Loucy (cell line): Measurements from ENCODE around the gene AMIGO3.

ENCODE experiments used
- H2AFZ ChIP-seq: fragments of 200-600 bp; sonication (generic); 2 replicates; pipeline ENCODE4 v1.6.0; 2016; ENCODE audit warnings: antibody characterized with exemption, mild to moderate bottlenecking, low read length, moderate library complexity
- H3F3A ChIP-seq: fragments of 200-600 bp; 2 replicates; pipeline ENCODE4 v1.6.0; 2016; ENCODE audit warnings: antibody characterized with exemption, low read depth, mild to moderate bottlenecking
- H3K27me3 ChIP-seq: fragments of 200-600 bp; sonication (generic); 2 replicates; pipeline ENCODE4 v1.6.1; 2014; ENCODE audit warnings: low read length, mild to moderate bottlenecking; ENCODE audit not compliant: insufficient read depth, poor library complexity, severe bottlenecking
- H3K36me3 ChIP-seq: fragments of 200-600 bp; sonication (generic); 2 replicates; pipeline ENCODE4 v1.6.1; 2016; ENCODE audit warnings: low read length; ENCODE audit not compliant: insufficient read depth
- H3K4me1 ChIP-seq: fragments of 200-600 bp; sonication (generic); 2 replicates; pipeline ENCODE4 v1.5.1; 2014; ENCODE audit warnings: low read length, mild to moderate bottlenecking; ENCODE audit not compliant: insufficient read depth, poor library complexity, severe bottlenecking
- H3K4me2 ChIP-seq: fragments of 200-600 bp; sonication (generic); 2 replicates; pipeline ENCODE4 v1.6.0; 2014; ENCODE audit warnings: antibody characterized with exemption, low read length, low read depth, mild to moderate bottlenecking; ENCODE audit not compliant: poor library complexity, severe bottlenecking
- H3K4me3 ChIP-seq: fragments of 200-600 bp; sonication (generic); 2 replicates; pipeline ENCODE4 v1.5.1; 2014; ENCODE audit warnings: low read length, mild to moderate bottlenecking, mixed read lengths; ENCODE audit not compliant: poor library complexity, severe bottlenecking
- H3K79me2 ChIP-seq: fragments of 200-600 bp; sonication (generic); 2 replicates; pipeline ENCODE4 v1.6.1; 2014; ENCODE audit warnings: low read length; ENCODE audit not compliant: insufficient read depth
- H3K9ac ChIP-seq: fragments of 200-600 bp; sonication (generic); 2 replicates; pipeline ENCODE4 v1.6.0; 2014; ENCODE audit warnings: mild to moderate bottlenecking, low read depth, low read length, moderate library complexity; ENCODE audit not compliant: poor library complexity, severe bottlenecking
- H3K9me2 ChIP-seq: fragments of 200-600 bp; sonication (generic); replicated peaks from 2 replicates; pipeline ENCODE4 v1.6.1; 2016; ENCODE audit warnings: low read depth, low read length, mixed read lengths
- H3K9me3 ChIP-seq: fragments of 200-600 bp; sonication (generic); 2 replicates; pipeline ENCODE4 v1.6.1; 2014; ENCODE audit warnings: mild to moderate bottlenecking, antibody characterized with exemption, low read length, low read depth; ENCODE audit not compliant: insufficient read depth
- H4K20me1 ChIP-seq: fragments of 200-600 bp; sonication (generic); 2 replicates; pipeline ENCODE4 v1.6.0; 2014; ENCODE audit warnings: antibody characterized with exemption, low read length, mild to moderate bottlenecking; ENCODE audit not compliant: insufficient read depth, poor library complexity, severe bottlenecking
- CTCF ChIP-seq: fragments of 200-600 bp; sonication (generic); conservative IDR thresholded peaks from 2 replicates; pipeline ENCODE4 v1.5.1; 2014; ENCODE audit warnings: mild to moderate bottlenecking, antibody characterized with exemption, low read length
- EZH2phosphoT487 ChIP-seq: fragments of 200-600 bp; IDR thresholded peaks from 2 replicates; pipeline ENCODE4 v1.6.1; 2018; ENCODE audit warnings: antibody characterized with exemption, mild to moderate bottlenecking, moderate library complexity, borderline replicate concordance

AMIGO3 gene

DNA sequence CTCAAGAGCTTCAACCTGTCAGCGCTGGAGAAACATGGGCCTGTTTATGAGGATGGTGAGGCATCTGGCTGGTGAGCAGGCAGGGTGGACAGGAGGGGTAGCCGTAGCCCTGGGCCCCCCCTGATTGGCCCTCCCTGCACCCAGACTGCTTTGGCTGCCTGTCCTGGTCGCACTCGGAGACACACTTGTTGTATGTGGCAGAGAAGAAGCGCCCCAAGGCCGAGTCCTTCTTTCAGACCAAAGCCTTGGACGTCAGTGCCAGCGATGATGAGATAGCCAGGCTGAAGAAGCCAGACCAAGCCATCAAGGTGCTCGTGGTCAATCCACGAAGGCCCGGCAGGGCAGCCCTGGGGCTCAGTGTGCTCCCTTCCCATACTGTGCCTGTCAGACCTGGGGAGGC lies 43.6 kb downstream of the AMIGO3 start:
- Histone ChIP-seq H3K9me2 (no peaks in the 10 kb centered on the region), H3K9ac (peak overlapping the region; percentile 98), H3K4me2 (peak overlapping the region; percentile 97), H3K27me3 (no peaks in the 10 kb centered on the region), H2AFZ (no peak overlapping the region), H3K79me2 (peaks cover 41% of the 10 kb centered on the region), H4K20me1 (peaks cover 13% of the 10 kb centered on the region), H3K4me1 (peaks cover 19% of the 10 kb centered on the region), H3K36me3 (peaks cover 31% of the 10 kb centered on the region; the same call in 1 of the 2 replicates), H3K9me3 (no peaks in the 10 kb centered on the region), H3K4me3 (peak overlapping the region; percentile 88), H3F3A (0 out of 2 replicates have a peak, but pooled peaks cover 2% of the 10 kb centered on the region)
- no peak for TF ChIP-seq EZH2phosphoT487
- TF ChIP-seq CTCF: no peak

DNA sequence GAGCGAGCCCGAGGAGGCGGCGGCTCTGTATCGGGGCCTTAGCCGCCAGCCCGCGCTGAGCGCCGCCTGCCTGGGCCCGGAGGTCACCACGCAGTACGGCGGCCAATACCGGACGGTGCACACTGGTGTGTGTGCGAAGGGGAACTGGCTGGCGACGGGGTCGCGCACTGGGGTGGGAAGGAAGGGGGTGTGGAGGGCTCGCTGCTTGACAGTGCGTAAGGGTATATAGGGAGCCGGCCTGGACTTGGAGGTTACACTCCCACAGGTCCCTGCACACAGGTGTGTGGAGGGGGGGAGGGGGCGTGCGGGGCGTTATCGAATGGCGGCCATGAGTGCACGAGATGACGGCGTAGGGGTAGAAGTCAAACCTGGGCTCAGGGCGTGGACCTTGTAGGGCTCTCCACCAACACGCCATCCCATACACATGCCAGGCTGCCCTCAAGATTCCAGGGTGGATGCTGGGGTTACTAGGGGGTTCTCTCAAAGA lies 44.9 kb downstream of the AMIGO3 start:
- TF ChIP-seq EZH2phosphoT487 (no peak), CTCF (no peak)
- H3K9ac ChIP-seq: peak overlapping the region; percentile 98
- peak overlapping the region; percentile 97 for H3K4me2 ChIP-seq
- H3K9me2 ChIP-seq: no peaks in the 10 kb centered on the region
- 0 out of 2 replicates have a peak, but pooled peaks cover 2% of the 10 kb centered on the region for H3F3A ChIP-seq
- H3K27me3 ChIP-seq: no peaks in the 10 kb centered on the region
- peaks cover 19% of the 10 kb centered on the region for H3K4me1 ChIP-seq
- peak overlapping the region; percentile 64; the same call in 1 of the 2 replicates for H2AFZ ChIP-seq
- H3K9me3 ChIP-seq: no peaks in the 10 kb centered on the region
- H4K20me1 ChIP-seq: peaks cover 13% of the 10 kb centered on the region
- peaks cover 24% of the 10 kb centered on the region; the same call in 1 of the 2 replicates for H3K36me3 ChIP-seq
- H3K79me2 ChIP-seq: peaks cover 41% of the 10 kb centered on the region
- peak overlapping the region; percentile 88 for H3K4me3 ChIP-seq

DNA sequence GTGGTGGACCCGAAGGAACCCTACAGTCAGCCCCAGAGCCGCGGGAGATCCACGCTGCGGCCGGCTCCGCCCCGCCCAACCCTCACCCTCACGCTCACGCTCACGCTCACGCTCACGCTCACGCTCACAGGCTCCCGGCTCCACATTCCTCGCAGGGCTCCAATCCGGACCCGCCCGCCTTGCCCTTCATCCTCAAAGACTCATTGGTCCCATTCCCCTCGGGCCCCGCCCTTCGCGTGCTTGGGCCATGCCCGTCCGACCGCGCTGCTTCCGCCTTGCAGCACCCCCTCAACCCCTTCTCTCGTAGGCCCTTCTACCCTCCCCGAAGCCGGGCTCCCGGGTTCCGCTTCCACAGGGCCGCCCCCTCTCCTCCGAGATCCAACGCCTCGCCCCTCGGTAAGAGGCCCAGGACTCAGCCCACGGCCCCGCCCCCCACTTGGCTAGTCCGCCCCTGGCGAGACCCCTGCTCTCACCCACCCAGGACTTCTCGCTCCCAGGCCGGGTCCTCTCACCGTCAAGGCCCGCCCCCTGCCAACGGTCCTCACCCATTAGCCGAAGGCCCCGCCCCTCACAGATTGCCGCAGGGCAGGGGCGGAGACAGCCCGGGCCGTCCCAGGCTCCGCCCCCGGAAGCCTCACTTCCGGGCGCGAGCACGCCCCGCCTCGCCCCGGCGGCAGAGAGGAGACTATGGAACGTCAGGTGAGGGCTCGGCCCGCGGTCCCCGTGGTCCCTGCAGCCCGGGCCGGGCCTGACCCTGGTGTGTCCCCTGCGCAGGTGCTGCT lies 45.6 kb downstream of the AMIGO3 start, which contains the start of gene APEH:
Gene APEH, plus strand, starts transcription at position 637 of the 782 bp plus-strand sequence. Its CDS starts 51 bp downstream, at position 688.
- H3K36me3 ChIP-seq: peaks cover 22% of the 10 kb centered on the region; the same call in 1 of the 2 replicates
- peaks cover 13% of the 10 kb centered on the region for H4K20me1 ChIP-seq
- H3K9ac ChIP-seq: peak within 1 kb of the TSS; percentile 98
- H3K4me1 ChIP-seq: peaks cover 19% of the 10 kb centered on the region
- no peaks in the 10 kb centered on the region for H3K27me3 ChIP-seq
- H3K79me2 ChIP-seq: peaks cover 41% of the 10 kb centered on the region
- H3F3A ChIP-seq: 0 out of 2 replicates have a peak, but pooled peaks cover 2% of the 10 kb centered on the region
- H3K4me3 ChIP-seq: peak within 1 kb of the TSS; percentile 88
- H3K4me2 ChIP-seq: peak within 1 kb of the TSS; percentile 97
- TF ChIP-seq CTCF (no peak), EZH2phosphoT487 (no peak)
- no peaks in the 10 kb centered on the region for H3K9me3 ChIP-seq
- H2AFZ ChIP-seq: peak within 1 kb of the TSS; percentile 64
- no peaks in the 10 kb centered on the region for H3K9me2 ChIP-seq
